GM23248 (cell line): ENCODE results near the gene RALA. TPM values are rescaled to one million over a fixed set of nuclear protein-coding genes. Genes with fewer than 3 reads are reported as not detected.
A peak's percentile ranks its signal among the peaks of the same experiment; 100 is the strongest.

ENCODE experiments used
- DNase-seq: peaks from one replicate; pipeline ENCODE4 v3.0.0-alpha.2; 2015
- H2AFZ ChIP-seq: fragments of 200-600 bp; sonication (generic); 2 replicates; pipeline ENCODE4 v1.6.1; 2016; ENCODE audit warnings: antibody characterized with exemption
- H3F3A ChIP-seq: fragments of 200-600 bp; sonication (generic); 2 replicates; pipeline ENCODE4 v1.6.1; 2016; ENCODE audit warnings: mild to moderate bottlenecking, antibody characterized with exemption, mixed run types; ENCODE audit not compliant: insufficient read depth
- H3K27ac ChIP-seq: fragments of 200-600 bp; sonication (generic); 2 replicates; pipeline ENCODE4 v1.5.1; 2016; ENCODE audit warnings: mild to moderate bottlenecking
- H3K27me3 ChIP-seq: fragments of 200-600 bp; sonication (generic); replicated peaks from 2 replicates; pipeline ENCODE4 v1.6.1; 2016; ENCODE audit warnings: mild to moderate bottlenecking; ENCODE audit not compliant: insufficient read depth
- H3K36me3 ChIP-seq: fragments of 200-600 bp; sonication (generic); 2 replicates; pipeline ENCODE4 v1.6.1; 2016; ENCODE audit warnings: low read depth, mild to moderate bottlenecking
- H3K4me1 ChIP-seq: fragments of 200-600 bp; sonication (generic); 2 replicates; pipeline ENCODE4 v1.6.1; 2016; ENCODE audit warnings: mild to moderate bottlenecking; ENCODE audit not compliant: insufficient read depth
- H3K4me2 ChIP-seq: fragments of 200-600 bp; sonication (generic); one replicate; pipeline ENCODE4 v1.6.1; 2016; ENCODE audit warnings: mild to moderate bottlenecking; ENCODE audit not compliant: unreplicated experiment
- H3K4me3 ChIP-seq: fragments of 200-600 bp; sonication (generic); 2 replicates; pipeline ENCODE4 v1.5.1; 2016; ENCODE audit warnings: mild to moderate bottlenecking
- H3K79me2 ChIP-seq: fragments of 200-600 bp; sonication (generic); 2 replicates; pipeline ENCODE4 v1.6.1; 2016; ENCODE audit warnings: mild to moderate bottlenecking; ENCODE audit not compliant: insufficient read depth
- H3K9ac ChIP-seq: fragments of 200-600 bp; sonication (generic); 2 replicates; pipeline ENCODE4 v1.6.1; 2016; ENCODE audit warnings: mild to moderate bottlenecking
- H3K9me2 ChIP-seq: fragments of 200-600 bp; sonication (generic); 2 replicates; pipeline ENCODE4 v1.6.1; 2016; ENCODE audit warnings: mixed run types, mild to moderate bottlenecking, moderate library complexity; ENCODE audit not compliant: insufficient read depth
- H3K9me3 ChIP-seq: fragments of 200-600 bp; sonication (generic); one replicate; pipeline ENCODE4 v1.6.1; 2017; ENCODE audit warnings: low read depth
- H4K20me1 ChIP-seq: fragments of 200-600 bp; sonication (generic); 2 replicates; pipeline ENCODE4 v1.6.0; 2016; ENCODE audit not compliant: insufficient read depth
- EZH2 ChIP-seq: fragments of 200-600 bp; sonication (generic); IDR thresholded peaks from 2 replicates; pipeline ENCODE4 v1.6.1; 2018; ENCODE audit warnings: antibody characterized with exemption, mild to moderate bottlenecking; ENCODE audit not compliant: insufficient read depth, poor library complexity, severe bottlenecking
- EZH2phosphoT487 ChIP-seq: fragments of 200-600 bp; sonication (generic); IDR thresholded peaks from 2 replicates; pipeline ENCODE4 v1.6.1; 2018; ENCODE audit warnings: antibody characterized with exemption, moderate library complexity, mild to moderate bottlenecking, low read depth; ENCODE audit not compliant: insufficient read depth
- WGBS, 2 experiments: methylation state at CpG; one replicate each; pipeline ENCODE4 v1.1.6; 2015 to 2017; ENCODE audit warnings: low lambda C conversion rate in 2 of 2, low coverage in 1 of 2; ENCODE audit errors: missing lambda C conversion rate in 2 of 2; 5-methylcytosine and 5-hydroxymethylcytosine counted together
- in situ Hi-C: fragments of 300-500 bp; cut with MboI; formaldehyde crosslinking; loops from 2 replicates; pipeline ENCODE4 v1.15.0; 2020
- polyA plus RNA-seq: library from polyadenylated mRNA; unstranded; fragments of >200 nt; fragmentation: Nextera tagmentation; extraction: Ambion mirVana; gene quantifications from 2 replicates; pipeline ENCODE4 v1.2.1, GENCODE V29; 2016
- total RNA-seq: library from RNA; depleted of rRNA; stranded (reverse); fragments of >200 nt; shearing (Covaris generic); gene quantifications from 2 replicates; pipeline ENCODE4 v1.2.3, GENCODE V29; 2014

The RALA gene
- total and polyA plus RNA-seq, 2 experiments from 2014 or later = 21.7 to 82.8 TPM

- in situ Hi-C loops = no loop called here
- peaks cover 25% of the 10 kb centered on the region for H3K36me3 ChIP-seq
These were observed 14.0 kb downstream of the RALA start for GRCh38 chr7:39637400-39637799.

GRCh38 chr7:39637963-39638485 is 14.7 kb downstream of the RALA start:
- Histone ChIP-seq H3K4me3 (no peak overlapping the region), H3K27ac (no peak overlapping the region), H3K9me2 (no peaks in the 10 kb centered on the region), H4K20me1 (0 out of 2 replicates have a peak, but pooled peaks cover 18% of the 10 kb centered on the region), H3K27me3 (no peaks in the 10 kb centered on the region), H3F3A (peaks cover 22% of the 10 kb centered on the region; the same call in 1 of the 2 replicates), H3K4me2 (no peak overlapping the region), H3K4me1 (peaks cover 28% of the 10 kb centered on the region), H3K36me3 (peaks cover 24% of the 10 kb centered on the region; the same call in 1 of the 2 replicates), H3K79me2 (peaks cover 100% of the 10 kb centered on the region), H3K9ac (no peak overlapping the region), H2AFZ (no peak overlapping the region), H3K9me3 (no peaks in the 10 kb centered on the region)
- in situ Hi-C loops = no loop called here
- WGBS, 2 experiments = 100% methylated on average over 1 of the region's 1 CpG
- no peak for DNase-seq
- no peak for TF ChIP-seq EZH2
- no peak for TF ChIP-seq EZH2phosphoT487

More at GRCh38 chr7:39637400-39637799, 14.0 kb downstream of the RALA start:
- Histone ChIP-seq H3K4me3 (no peak overlapping the region), H3F3A (peaks cover 22% of the 10 kb centered on the region), H4K20me1 (0 out of 2 replicates have a peak, but pooled peaks cover 18% of the 10 kb centered on the region), H3K4me2 (no peak overlapping the region), H2AFZ (no peak overlapping the region), H3K4me1 (peaks cover 29% of the 10 kb centered on the region), H3K79me2 (peaks cover 100% of the 10 kb centered on the region), H3K9me3 (no peaks in the 10 kb centered on the region), H3K9ac (no peak overlapping the region), H3K9me2 (no peaks in the 10 kb centered on the region), H3K27ac (no peak overlapping the region), H3K27me3 (no peaks in the 10 kb centered on the region)
- DNase-seq = no peak
- no peak for TF ChIP-seq EZH2
- TF ChIP-seq EZH2phosphoT487 = no peak

GRCh38 chr7:39642896-39643295 is 19.5 kb downstream of the RALA start:
- Histone ChIP-seq H3K27me3 (no peaks in the 10 kb centered on the region), H4K20me1 (peaks cover 29% of the 10 kb centered on the region; the same call in 1 of the 2 replicates), H3K9me2 (no peaks in the 10 kb centered on the region), H3K4me3 (no peak overlapping the region), H3K79me2 (peaks cover 100% of the 10 kb centered on the region), H3K9ac (no peak overlapping the region), H3K4me1 (peaks cover 25% of the 10 kb centered on the region), H2AFZ (no peak overlapping the region), H3F3A (peaks cover 37% of the 10 kb centered on the region), H3K27ac (no peak overlapping the region), H3K4me2 (no peak overlapping the region), H3K36me3 (0 out of 2 replicates have a peak, but pooled peaks cover 6% of the 10 kb centered on the region), H3K9me3 (no peaks in the 10 kb centered on the region)
- in situ Hi-C loops = no loop called here
- TF ChIP-seq EZH2phosphoT487 (no peak), EZH2 (no peak)
- DNase-seq = no peak

GRCh38 chr7:39644170-39644569 is 20.8 kb downstream of the RALA start:
- 0% methylated on average over 1 of the region's 1 CpG for WGBS, 2 experiments
- H3K4me1 ChIP-seq = peaks cover 25% of the 10 kb centered on the region
- peaks cover 29% of the 10 kb centered on the region; the same call in 1 of the 2 replicates for H4K20me1 ChIP-seq
- in situ Hi-C loops = no loop called here
- peak overlapping the region; percentile 56 for H3K27ac ChIP-seq
- no peak overlapping the region for H2AFZ ChIP-seq
- no peaks in the 10 kb centered on the region for H3K9me3 ChIP-seq
- H3K4me2 ChIP-seq = peak overlapping the region; percentile 59
- H3K9ac ChIP-seq = peak overlapping the region; percentile 13; the same call in 1 of the 2 replicates
- H3K27me3 ChIP-seq = no peaks in the 10 kb centered on the region
- peaks cover 100% of the 10 kb centered on the region for H3K79me2 ChIP-seq
- H3K4me3 ChIP-seq = no peak overlapping the region
- peak; percentile 76 for DNase-seq
- H3K36me3 ChIP-seq = 0 out of 2 replicates have a peak, but pooled peaks cover 6% of the 10 kb centered on the region
- no peaks in the 10 kb centered on the region for H3K9me2 ChIP-seq
- TF ChIP-seq EZH2phosphoT487 = no peak
- no peak for TF ChIP-seq EZH2
- peaks cover 38% of the 10 kb centered on the region for H3F3A ChIP-seq
